Astrocyte (in vitro differentiated cells and primary cell): Measurements from ENCODE around the gene SHC4. TPM values are rescaled to one million over a fixed set of nuclear protein-coding genes. Genes with fewer than 3 reads are reported as not detected.

ENCODE experiments used
- DNase-seq: peaks from one replicate; pipeline ENCODE4 v3.0.0-alpha.2; 2010; ENCODE audit warnings: low read depth
- FAIRE-seq: peaks from 2 replicates; lab custom pipeline; 2011; peaks lifted over from hg19 to GRCh38; lab: Jason Lieb, UNC
- H2AFZ ChIP-seq: 2 replicates; pipeline ENCODE4 v1.6.0; 2012; ENCODE audit warnings: low read depth, low read length, inconsistent platforms
- H3K27ac ChIP-seq: 2 replicates; pipeline ENCODE4 v1.5.1; 2011; ENCODE audit warnings: low read depth, low read length, inconsistent platforms
- H3K27me3 ChIP-seq: 2 replicates; pipeline ENCODE4 v1.6.0; 2011; ENCODE audit warnings: low read length, inconsistent platforms; ENCODE audit not compliant: insufficient read depth
- H3K36me3 ChIP-seq: 2 replicates; pipeline ENCODE4 v1.5.1; 2011; ENCODE audit warnings: low read length, inconsistent platforms; ENCODE audit not compliant: insufficient read depth
- H3K4me1 ChIP-seq: 2 replicates; pipeline ENCODE4 v1.5.1; 2011; ENCODE audit warnings: low read length, inconsistent platforms; ENCODE audit not compliant: insufficient read depth
- H3K4me2 ChIP-seq: 2 replicates; pipeline ENCODE4 v1.6.0; 2012; ENCODE audit warnings: low read length, inconsistent platforms
- H3K4me3 ChIP-seq: 2 replicates; pipeline ENCODE4 v1.5.1; 2011; ENCODE audit warnings: low read depth, mild to moderate bottlenecking, low read length, inconsistent platforms; ENCODE audit not compliant: insufficient read depth
- H3K79me2 ChIP-seq: 2 replicates; pipeline ENCODE4 v1.6.0; 2012; ENCODE audit warnings: mild to moderate bottlenecking, low read length, inconsistent platforms; ENCODE audit not compliant: insufficient read depth
- H3K9ac ChIP-seq: 2 replicates; pipeline ENCODE4 v1.6.0; 2012; ENCODE audit warnings: mild to moderate bottlenecking, low read length, inconsistent platforms
- H3K9me3 ChIP-seq: 2 replicates; pipeline ENCODE4 v1.5.1; 2012; ENCODE audit warnings: low read depth, mild to moderate bottlenecking, low read length, inconsistent platforms; ENCODE audit not compliant: insufficient read depth
- H4K20me1 ChIP-seq: 2 replicates; pipeline ENCODE4 v1.6.0; 2012; ENCODE audit warnings: low read length, inconsistent platforms; ENCODE audit not compliant: insufficient read depth
- H3K27ac Mint-ChIP-seq: one replicate; pipeline ENCODE4 v1.8.0; 2021; ENCODE audit warnings: mild to moderate bottlenecking, mixed read lengths; ENCODE audit not compliant: unreplicated experiment
- H3K27me3 Mint-ChIP-seq: one replicate; pipeline ENCODE4 v1.8.0; 2021; ENCODE audit warnings: low read depth, mixed read lengths; ENCODE audit not compliant: unreplicated experiment
- H3K36me3 Mint-ChIP-seq: one replicate; pipeline ENCODE4 v1.8.0; 2021; ENCODE audit warnings: low read depth, mixed read lengths; ENCODE audit not compliant: unreplicated experiment
- H3K4me1 Mint-ChIP-seq: one replicate; pipeline ENCODE4 v1.8.0; 2021; ENCODE audit warnings: low read depth, mixed read lengths; ENCODE audit not compliant: unreplicated experiment
- H3K4me3 Mint-ChIP-seq: one replicate; pipeline ENCODE4 v1.8.0; 2021; ENCODE audit warnings: mild to moderate bottlenecking, moderate library complexity, mixed read lengths; ENCODE audit not compliant: unreplicated experiment
- H3K9me3 Mint-ChIP-seq: one replicate; pipeline ENCODE4 v1.8.0; 2021; ENCODE audit warnings: mild to moderate bottlenecking, mixed read lengths; ENCODE audit not compliant: unreplicated experiment
- CTCF ChIP-seq: IDR thresholded peaks from 2 replicates; pipeline ENCODE4 v1.5.1; 2011; ENCODE audit warnings: low read depth, mild to moderate bottlenecking, inconsistent platforms, low read length, moderate library complexity; ENCODE audit not compliant: insufficient read depth
- EZH2 ChIP-seq: IDR thresholded peaks from 2 replicates; pipeline ENCODE4 v1.6.1; 2012; ENCODE audit warnings: mild to moderate bottlenecking, low read length, inconsistent platforms; ENCODE audit not compliant: insufficient read depth
- total RNA-seq: library from RNA; stranded (reverse); gene quantifications from 2 replicates; pipeline ENCODE4 v1.2.1, GENCODE V29; 2021

Gene SHC4
- total RNA-seq, 1 donor from 2014 or later: 2.7 TPM

DNA sequence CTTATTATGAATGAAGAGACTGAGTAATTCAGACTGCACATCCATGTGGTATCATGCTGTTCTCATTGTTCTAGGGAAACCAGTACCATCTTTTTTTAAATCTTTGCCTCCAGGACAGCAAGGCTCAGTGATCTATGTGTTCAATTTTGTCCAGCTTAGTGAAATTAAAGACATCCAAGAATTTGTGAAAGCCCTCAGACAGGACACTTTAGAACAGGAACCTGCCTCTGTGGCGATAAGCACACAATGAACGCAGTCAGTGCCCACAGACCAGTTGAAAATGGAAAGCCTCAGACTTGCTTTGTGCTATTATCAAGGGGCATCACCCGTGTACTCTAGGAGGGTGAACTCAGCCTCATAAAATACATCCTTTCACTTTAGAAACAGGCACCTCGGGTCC, 65.7 kb downstream of the SHC4 start:
- TF ChIP-seq EZH2 (no peak), CTCF (no peak)
- DNase-seq (no peak), FAIRE-seq (no peak)
- Mint-ChIP-seq H3K27me3 (no peaks in the 10 kb centered on the region), H3K27ac (no peak overlapping the region), H3K4me1 (peaks cover 14% of the 10 kb centered on the region), H3K9me3 (no peaks in the 10 kb centered on the region), H3K36me3 (no peaks in the 10 kb centered on the region), H3K4me3 (no peak overlapping the region)
- Histone ChIP-seq H3K9ac (no peak overlapping the region), H3K27ac (no peak overlapping the region), H3K9me3 (no peaks in the 10 kb centered on the region), H4K20me1 (no peaks in the 10 kb centered on the region), H3K27me3 (no peaks in the 10 kb centered on the region), H3K79me2 (no peaks in the 10 kb centered on the region), H3K4me2 (peak overlapping the region; percentile 83), H3K4me1 (peaks cover 11% of the 10 kb centered on the region), H3K36me3 (no peaks in the 10 kb centered on the region), H2AFZ (peak overlapping the region; percentile 6), H3K4me3 (no peak overlapping the region)

GRCh38 chr15:48896869-48897814, 66.6 kb downstream of the SHC4 start:
- Histone ChIP-seq H3K9me3 (no peaks in the 10 kb centered on the region), H4K20me1 (no peaks in the 10 kb centered on the region), H3K4me1 (peaks cover 11% of the 10 kb centered on the region), H3K9ac (peak overlapping the region; percentile 59), H3K27ac (peak overlapping the region; percentile 40), H3K27me3 (no peaks in the 10 kb centered on the region), H3K36me3 (no peaks in the 10 kb centered on the region), H3K79me2 (no peaks in the 10 kb centered on the region), H3K4me2 (peak overlapping the region; percentile 83), H3K4me3 (peak overlapping the region; percentile 48), H2AFZ (peak overlapping the region; percentile 80)
- FAIRE-seq: no peak
- Mint-ChIP-seq H3K4me1 (peaks cover 14% of the 10 kb centered on the region), H3K4me3 (no peak overlapping the region), H3K9me3 (no peaks in the 10 kb centered on the region), H3K27ac (peak overlapping the region; percentile 67), H3K36me3 (no peaks in the 10 kb centered on the region), H3K27me3 (no peaks in the 10 kb centered on the region)
- peak; percentile 69 for DNase-seq
- no peak for TF ChIP-seq EZH2
- no peak for TF ChIP-seq CTCF

DNA sequence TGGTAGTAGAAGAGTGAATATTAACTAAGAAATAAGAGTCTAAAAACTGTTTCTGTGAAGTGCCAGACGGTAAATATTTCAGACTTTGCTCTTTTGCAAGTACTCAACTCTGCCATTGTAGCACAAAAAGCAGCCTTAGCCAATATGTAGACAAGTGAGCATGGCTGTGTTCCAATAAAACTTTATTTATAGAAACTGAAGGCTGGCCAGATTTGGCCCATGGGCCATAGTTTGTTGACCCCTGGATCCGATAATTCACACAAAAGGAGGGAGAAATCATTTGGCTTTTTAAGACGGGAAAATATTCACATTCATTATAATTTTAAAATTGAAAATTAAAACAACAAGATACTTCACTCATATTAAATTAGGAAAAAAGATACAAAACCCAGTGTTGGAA, 70.4 kb downstream of the SHC4 start:
- no peak overlapping the region for H3K9ac ChIP-seq
- no peak for DNase-seq
- H3K27ac Mint-ChIP-seq: no peak overlapping the region
- H3K4me3 ChIP-seq: no peak overlapping the region
- no peaks in the 10 kb centered on the region for H3K36me3 Mint-ChIP-seq
- no peak overlapping the region for H3K4me3 Mint-ChIP-seq
- H3K36me3 ChIP-seq: no peaks in the 10 kb centered on the region
- H3K27ac ChIP-seq: no peak overlapping the region
- H3K27me3 Mint-ChIP-seq: no peaks in the 10 kb centered on the region
- peaks cover 17% of the 10 kb centered on the region for H3K4me1 ChIP-seq
- no peaks in the 10 kb centered on the region for H4K20me1 ChIP-seq
- FAIRE-seq: no peak
- H3K4me2 ChIP-seq: no peak overlapping the region
- H3K79me2 ChIP-seq: no peaks in the 10 kb centered on the region
- peaks cover 26% of the 10 kb centered on the region for H3K4me1 Mint-ChIP-seq
- H3K9me3 ChIP-seq: no peaks in the 10 kb centered on the region
- no peak overlapping the region for H2AFZ ChIP-seq
- H3K9me3 Mint-ChIP-seq: peaks cover 1% of the 10 kb centered on the region
- TF ChIP-seq EZH2 (no peak), CTCF (no peak)
- no peaks in the 10 kb centered on the region for H3K27me3 ChIP-seq
